Fibroblast of villous mesenchyme (primary cell): Measurements from ENCODE around the gene DNAJC1. TPM values are rescaled to one million over a fixed set of nuclear protein-coding genes. Genes with fewer than 3 reads are reported as not detected.

ENCODE experiments used
- DNase-seq: peaks from one replicate; pipeline ENCODE4 v3.0.0-alpha.2; 2010; ENCODE audit warnings: low read depth
- H3K4me3 ChIP-seq: 2 replicates; pipeline ENCODE4 v1.5.1; 2011; ENCODE audit warnings: low read depth, mild to moderate bottlenecking, low read length
- CTCF ChIP-seq: IDR thresholded peaks from 2 replicates; pipeline ENCODE4 v1.5.1; 2012; ENCODE audit warnings: low read depth, mild to moderate bottlenecking, low read length; ENCODE audit not compliant: insufficient read depth
- total RNA-seq: library from RNA; depleted of rRNA; stranded (reverse); fragments of >200 nt; gene quantifications from 2 replicates; pipeline ENCODE4 v1.2.3, GENCODE V29; 2012

Gene DNAJC1
- total RNA-seq, 1 donor, result 53.5 TPM

GRCh38 chr10:21919906-21920305 is 83.6 kb downstream of the DNAJC1 start:
- no peak for DNase-seq
- no peak overlapping the region for H3K4me3 ChIP-seq
- TF ChIP-seq CTCF, result no peak

- TF ChIP-seq CTCF, result no peak
- peak; percentile 18 for DNase-seq
- no peak overlapping the region for H3K4me3 ChIP-seq
Observed at GRCh38 chr10:21919117-21919516, 84.4 kb downstream of the DNAJC1 start.

- H3K4me3 ChIP-seq, result no peak overlapping the region
- no peak for TF ChIP-seq CTCF
- DNase-seq, result no peak
Observed at GRCh38 chr10:21912625-21913024, 90.9 kb downstream of the DNAJC1 start.

- no peak for TF ChIP-seq CTCF
- DNase-seq, result no peak
- H3K4me3 ChIP-seq, result no peak overlapping the region
Observed at GRCh38 chr10:21910798-21911197, 92.7 kb downstream of the DNAJC1 start.

GRCh38 chr10:21907436-21907835 is 96.1 kb downstream of the DNAJC1 start:
- no peak for TF ChIP-seq CTCF
- DNase-seq, result no peak
- no peak overlapping the region for H3K4me3 ChIP-seq

- H3K4me3 ChIP-seq, result no peak overlapping the region
- no peak for DNase-seq
- TF ChIP-seq CTCF, result no peak
Observed at GRCh38 chr10:21904930-21905329, 98.6 kb downstream of the DNAJC1 start.

GRCh38 chr10:21899736-21900135 is 103.8 kb downstream of the DNAJC1 start:
- H3K4me3 ChIP-seq, result no peak overlapping the region
- DNase-seq, result no peak
- TF ChIP-seq CTCF, result no peak
